NB4 (cell line): ENCODE results near the gene PRR33.
"Not testable (repeated sequence)": the region's sequence is repeated elsewhere in the genome, so short reads cannot be mapped to it uniquely, and the experiment has no call there.

ENCODE experiments used
- DNase-seq: peaks from one replicate; pipeline ENCODE4 v3.0.0; 2010; ENCODE audit warnings: low read depth
- H3K4me3 ChIP-seq: one replicate; pipeline ENCODE4 v1.5.1; 2011; ENCODE audit warnings: mild to moderate bottlenecking, low read depth, low read length, moderate library complexity
- MYC ChIP-seq: IDR thresholded peaks from 2 replicates; pipeline ENCODE4 v1.6.1; 2011; ENCODE audit warnings: low read depth, low read length
- POLR2A ChIP-seq: IDR thresholded peaks from 2 replicates; pipeline ENCODE4 v1.6.1; 2011; ENCODE audit warnings: mild to moderate bottlenecking; ENCODE audit not compliant: insufficient read length; ENCODE audit errors: extremely low read depth
- TF ChIP-seq, protein P1 (sequence below): IDR thresholded peaks from one replicate; pipeline ENCODE4 v1.5.1; 2012; ENCODE audit warnings: low read depth, low read length
- TF ChIP-seq, protein P2 (sequence below): IDR thresholded peaks from 2 replicates; pipeline ENCODE4 v1.6.1; 2011; ENCODE audit warnings: low read depth, low read length

PRR33 gene

DNA sequence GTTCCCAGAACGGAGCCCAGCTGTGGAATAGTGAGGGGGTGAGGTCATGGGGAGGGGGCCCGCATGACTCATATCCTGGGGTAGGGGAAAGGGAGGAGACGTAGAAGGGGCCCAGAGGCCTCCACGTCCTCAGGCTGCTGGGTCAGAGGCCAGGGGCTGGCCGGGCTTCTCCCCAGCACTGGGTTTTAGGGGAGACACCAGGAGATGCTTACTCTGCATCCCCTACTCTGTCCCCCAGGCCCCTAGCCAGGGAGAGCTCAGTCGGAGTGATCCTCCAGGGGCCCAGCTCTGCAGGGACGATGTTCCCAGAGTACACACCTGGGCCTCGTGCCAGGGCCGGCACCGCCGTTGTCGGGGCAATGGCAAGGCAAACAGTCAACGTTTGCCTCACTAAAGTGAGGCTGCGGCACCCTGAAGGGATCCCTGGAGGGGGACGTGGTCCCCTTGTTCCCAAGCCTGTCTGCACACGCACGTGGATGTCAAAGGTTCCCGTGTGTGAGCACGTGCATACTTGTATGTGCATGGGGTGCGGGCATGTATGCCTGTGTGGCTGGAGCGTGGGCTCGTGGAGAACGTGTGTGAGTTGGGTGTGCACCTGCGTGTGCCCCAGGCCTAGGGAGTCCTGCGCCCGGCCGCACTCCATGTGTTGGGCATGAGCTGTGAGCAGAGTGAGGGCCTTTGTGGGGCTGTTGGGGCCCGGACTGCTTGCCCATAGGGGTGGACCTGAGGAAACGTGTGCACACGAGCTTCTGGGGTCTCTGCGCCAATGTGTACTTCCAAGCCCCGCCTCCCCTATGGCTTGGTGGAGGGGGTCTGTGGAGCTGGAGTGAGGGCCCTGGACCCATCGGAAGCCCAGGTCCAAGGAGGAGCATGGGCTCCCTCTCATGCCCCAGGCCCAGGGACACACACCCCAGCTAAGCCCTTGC is 14.2 kb downstream of the PRR33 start:
- H3K4me3 ChIP-seq, result no peak overlapping the region
- DNase-seq, result no peak
- TF ChIP-seq, protein P1, sequence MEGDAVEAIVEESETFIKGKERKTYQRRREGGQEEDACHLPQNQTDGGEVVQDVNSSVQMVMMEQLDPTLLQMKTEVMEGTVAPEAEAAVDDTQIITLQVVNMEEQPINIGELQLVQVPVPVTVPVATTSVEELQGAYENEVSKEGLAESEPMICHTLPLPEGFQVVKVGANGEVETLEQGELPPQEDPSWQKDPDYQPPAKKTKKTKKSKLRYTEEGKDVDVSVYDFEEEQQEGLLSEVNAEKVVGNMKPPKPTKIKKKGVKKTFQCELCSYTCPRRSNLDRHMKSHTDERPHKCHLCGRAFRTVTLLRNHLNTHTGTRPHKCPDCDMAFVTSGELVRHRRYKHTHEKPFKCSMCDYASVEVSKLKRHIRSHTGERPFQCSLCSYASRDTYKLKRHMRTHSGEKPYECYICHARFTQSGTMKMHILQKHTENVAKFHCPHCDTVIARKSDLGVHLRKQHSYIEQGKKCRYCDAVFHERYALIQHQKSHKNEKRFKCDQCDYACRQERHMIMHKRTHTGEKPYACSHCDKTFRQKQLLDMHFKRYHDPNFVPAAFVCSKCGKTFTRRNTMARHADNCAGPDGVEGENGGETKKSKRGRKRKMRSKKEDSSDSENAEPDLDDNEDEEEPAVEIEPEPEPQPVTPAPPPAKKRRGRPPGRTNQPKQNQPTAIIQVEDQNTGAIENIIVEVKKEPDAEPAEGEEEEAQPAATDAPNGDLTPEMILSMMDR, result no peak
- TF ChIP-seq, protein P2, sequence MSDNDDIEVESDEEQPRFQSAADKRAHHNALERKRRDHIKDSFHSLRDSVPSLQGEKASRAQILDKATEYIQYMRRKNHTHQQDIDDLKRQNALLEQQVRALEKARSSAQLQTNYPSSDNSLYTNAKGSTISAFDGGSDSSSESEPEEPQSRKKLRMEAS, result no peak
- TF ChIP-seq MYC (no peak), POLR2A (no peak)

DNA sequence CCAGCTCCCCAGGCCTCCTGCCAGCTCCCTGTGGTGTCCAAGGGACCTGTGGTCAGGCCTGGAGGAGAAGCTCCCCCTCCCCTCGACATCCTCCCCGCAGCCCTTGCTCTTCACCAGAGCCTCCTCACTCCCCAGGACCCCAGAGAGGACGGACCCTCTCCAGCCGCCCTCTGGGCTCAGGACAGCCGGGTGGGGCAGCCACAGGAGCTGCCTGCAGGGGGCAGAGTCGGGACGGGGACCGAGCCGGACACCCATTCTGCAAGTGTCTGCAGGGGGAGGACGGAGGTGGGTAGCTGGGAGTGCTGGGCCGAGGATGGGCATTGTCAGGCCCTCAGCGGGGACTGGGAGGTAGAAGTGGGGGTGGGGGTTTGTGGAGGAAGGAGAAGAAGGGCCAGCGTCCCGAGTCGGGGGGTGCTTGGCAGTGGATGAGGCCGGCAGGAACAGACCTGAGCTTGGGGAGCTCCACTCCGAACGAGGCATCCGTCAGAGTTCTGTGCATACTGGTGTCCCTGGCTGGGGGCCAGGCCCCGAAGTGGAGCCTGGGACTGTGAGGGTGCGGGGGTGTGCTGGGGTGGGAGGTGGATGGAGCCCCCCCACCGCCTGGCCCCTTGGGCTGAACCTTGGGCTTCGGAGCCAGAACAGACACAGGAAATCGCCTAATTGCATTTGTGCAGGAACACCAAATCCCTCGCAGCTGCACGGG is 15.2 kb downstream of the PRR33 start:
- TF ChIP-seq, protein P1, result peak; percentile 81
- no peak for TF ChIP-seq MYC
- peak; percentile 72 for DNase-seq
- no peak overlapping the region for H3K4me3 ChIP-seq

DNA sequence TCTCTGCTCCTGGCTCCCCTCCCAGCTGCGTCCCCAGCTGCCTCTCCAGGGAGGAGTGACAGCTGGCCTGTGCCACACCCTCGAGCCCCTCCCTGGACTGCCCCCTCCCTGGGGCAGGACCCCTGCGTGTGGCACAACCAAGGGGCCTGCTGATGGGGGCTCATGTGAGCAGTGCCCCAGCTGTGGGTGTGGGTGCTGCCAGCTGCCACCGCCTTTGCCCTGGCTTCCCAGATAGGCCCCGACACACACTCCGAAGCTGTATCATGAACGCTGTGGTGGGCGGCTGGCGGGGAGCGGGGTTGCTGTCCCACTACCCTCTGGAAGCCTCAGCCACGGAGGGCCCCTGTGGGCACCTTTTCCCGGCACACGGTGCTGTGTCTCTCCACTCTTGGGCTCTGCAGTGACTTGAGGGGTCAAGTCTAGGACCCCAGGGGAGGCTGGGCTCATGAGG is 15.8 kb downstream of the PRR33 start:
- not testable (repeated sequence) for H3K4me3 ChIP-seq, DNase-seq

DNA sequence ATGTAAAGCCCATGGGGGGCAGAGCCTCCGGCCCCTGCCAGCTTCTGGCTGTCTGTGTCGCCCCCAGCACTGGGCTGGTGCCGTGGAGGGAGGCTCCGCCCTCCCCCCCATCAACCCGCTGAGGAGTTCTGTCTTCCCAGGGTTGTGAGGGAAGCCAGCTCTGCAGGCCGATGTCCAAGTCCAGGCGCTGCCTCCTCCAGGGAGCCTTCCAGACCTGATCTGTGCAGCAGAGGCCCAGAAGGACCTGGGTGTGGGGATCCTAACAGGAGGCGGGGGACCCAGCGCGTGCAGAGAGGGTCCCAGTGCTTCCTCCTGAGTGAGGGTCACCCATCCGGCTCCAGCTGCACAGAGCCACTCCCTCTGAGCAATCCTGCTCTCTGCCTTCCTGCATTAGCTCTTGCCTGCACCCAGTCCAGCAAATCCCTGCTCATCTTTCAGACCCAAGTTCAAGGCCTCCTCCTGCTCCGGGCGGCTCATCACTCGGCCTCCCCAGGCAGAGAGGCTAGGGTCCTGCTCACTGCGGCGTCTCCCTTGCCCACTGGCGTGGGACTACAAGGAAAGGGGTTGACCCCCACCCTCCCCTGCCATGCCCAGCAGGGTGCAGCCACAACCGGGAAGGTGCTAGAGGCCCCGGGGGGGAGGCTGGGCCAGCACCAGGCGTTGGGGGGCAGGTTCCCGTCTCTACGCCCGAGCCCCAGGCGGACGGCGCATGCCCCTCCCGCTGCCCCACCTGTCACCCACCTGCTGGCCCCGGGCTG is 16.4 kb downstream of the PRR33 start:
- TF ChIP-seq POLR2A (no peak), MYC (no peak)
- TF ChIP-seq, protein P1, result no peak
- TF ChIP-seq, protein P2, result no peak
- no peak for DNase-seq
- H3K4me3 ChIP-seq, result no peak overlapping the region

DNA sequence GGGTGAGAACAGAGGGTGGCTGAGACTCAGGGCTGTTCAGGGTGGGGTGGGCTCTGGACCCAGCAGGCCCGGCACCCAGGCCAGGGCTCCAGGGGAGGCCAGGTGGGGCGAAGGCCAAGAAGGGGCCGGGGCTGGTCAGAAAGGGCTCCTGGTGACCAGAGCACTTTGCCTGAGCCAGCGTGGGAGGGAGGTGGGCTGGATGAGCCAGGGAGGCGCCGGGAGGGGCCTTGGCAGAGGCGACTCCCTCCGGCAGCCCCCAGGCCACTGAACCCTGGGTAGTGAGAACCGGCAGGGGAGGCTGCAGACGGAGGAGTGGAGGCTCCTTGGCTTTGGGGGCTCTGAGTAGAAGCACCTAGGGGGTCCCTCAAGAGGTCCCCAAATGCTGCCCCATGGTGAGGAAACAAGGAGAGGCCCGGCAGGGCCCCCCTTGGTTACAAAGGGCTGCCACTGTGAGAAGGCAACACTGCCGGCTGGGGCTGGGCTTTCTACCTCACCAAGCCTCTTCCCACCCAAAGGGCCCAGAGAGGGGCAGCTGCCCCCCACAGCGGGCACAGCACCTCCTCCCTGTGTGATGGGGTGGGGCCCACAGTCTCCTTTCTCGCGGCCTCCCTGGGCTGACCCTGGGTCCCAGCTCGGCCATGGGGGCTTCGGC is 17.1 kb downstream of the PRR33 start:
- H3K4me3 ChIP-seq, DNase-seq: not testable (repeated sequence)

DNA sequence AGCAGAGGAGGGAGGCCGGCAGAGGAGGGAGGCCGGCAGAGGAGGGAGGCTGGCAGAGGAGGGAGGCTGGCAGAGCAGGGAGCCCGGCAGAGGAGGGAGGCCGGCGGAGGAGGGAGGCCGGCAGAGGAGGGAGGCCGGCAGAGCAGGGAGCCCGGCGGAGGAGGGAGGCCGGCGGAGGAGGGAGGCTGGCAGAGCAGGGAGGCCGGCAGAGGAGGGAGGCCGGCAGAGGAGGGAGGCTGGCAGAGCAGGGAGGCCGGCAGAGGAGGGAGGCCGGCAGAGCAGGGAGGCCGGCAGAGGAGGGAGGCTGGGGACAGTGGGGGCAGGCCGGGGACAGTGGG is 17.9 kb downstream of the PRR33 start:
- H3K4me3 ChIP-seq, DNase-seq: not testable (repeated sequence)

DNA sequence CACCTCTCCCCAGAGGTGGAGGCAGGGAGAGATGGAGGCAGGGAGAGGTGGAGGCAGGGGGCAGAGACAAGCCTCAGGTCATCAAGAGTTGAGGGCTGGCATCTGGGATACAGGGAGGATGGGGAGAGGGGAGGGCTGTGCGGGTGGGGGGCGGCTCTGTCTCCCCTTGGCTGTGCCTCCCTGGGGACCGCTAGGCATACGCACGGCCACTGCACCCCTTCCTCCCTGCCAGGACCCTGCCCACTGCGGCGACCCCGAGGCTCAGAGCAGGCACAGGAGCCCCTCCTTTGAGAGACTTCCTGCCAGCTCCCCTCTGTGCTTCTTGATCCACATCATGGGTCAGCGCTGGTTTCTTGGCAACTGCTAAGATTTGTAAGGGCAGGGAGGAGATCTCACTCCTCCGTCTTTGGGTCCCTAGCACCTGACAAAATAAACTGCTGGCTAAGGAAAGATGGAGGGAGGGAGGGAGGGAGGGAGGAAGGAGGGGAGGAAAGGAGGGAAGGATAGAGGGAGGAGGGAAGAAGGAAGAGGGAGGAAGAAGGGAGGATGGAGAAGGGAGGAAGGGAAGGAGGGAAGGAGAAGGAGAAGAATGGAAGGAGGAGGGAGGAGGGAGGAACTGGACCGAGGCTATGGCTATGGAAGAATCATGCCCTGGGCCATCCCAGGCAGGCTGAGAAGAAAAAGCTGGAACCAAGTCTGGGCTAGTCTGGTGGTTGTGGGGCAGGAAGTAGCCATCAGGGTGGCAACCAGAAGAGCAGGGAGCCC is 18.5 kb downstream of the PRR33 start:
- TF ChIP-seq, protein P1, result no peak
- TF ChIP-seq, protein P2, result no peak
- TF ChIP-seq POLR2A (no peak), MYC (no peak)
- H3K4me3 ChIP-seq, result no peak overlapping the region
- DNase-seq, result no peak
